Measurements from ENCODE around the gene KIF5A. TPM values are rescaled to one million over a fixed set of nuclear protein-coding genes. Genes with fewer than 3 reads are reported as not detected.

KIF5A gene
- total and polyA plus RNA-seq, 2 donors (not counting 3 experiments of a cell fraction or from before 2014, with no cell fraction given), result 0.07 to 0.35 TPM

GRCh38 chr12:57527184-57527583 is 22.7 kb upstream of the KIF5A start:
- Histone ChIP-seq H3K9ac (replicated peaks; ENCODE audit: extremely low read depth, insufficient read depth, low read length) (no peak overlapping the region), H3K36me3 (ENCODE audit: control insufficient read depth in 2 of 2, extremely low read depth in 1 of 2, insufficient read depth in 2 of 2, low read length in 2 of 2) (peaks cover 21 to 46% of the 10 kb centered on the region in 2 experiments), H3K9me1 (replicated peaks; ENCODE audit: control insufficient read depth, extremely low read depth, insufficient read depth, low read length) (no peaks in the 10 kb centered on the region), H4K20me1 (replicated peaks; ENCODE audit: control insufficient read depth, extremely low read depth, insufficient read depth, low read length) (no peaks in the 10 kb centered on the region), H3K4me1 (ENCODE audit: control insufficient read depth, extremely low read depth, insufficient read depth, low read length) (peaks cover 15% of the 10 kb centered on the region), H3K4me3 (replicated peaks in 1 of 3; ENCODE audit: insufficient read depth in 1 of 3, low read depth in 1 of 3, low read length in 3 of 3) (no peak overlapping the region), H3K9me3 (replicated peaks; ENCODE audit: control insufficient read depth, insufficient read depth, low read length) (no peaks in the 10 kb centered on the region), H3K27me3 (ENCODE audit: control insufficient read depth in 2 of 2, insufficient read depth in 2 of 2, low read length in 2 of 2) (no peaks in the 10 kb centered on the region), H3K27ac (ENCODE audit: insufficient read depth, low read depth, low read length) (no peak overlapping the region), H3K4me2 (ENCODE audit: insufficient read depth, low read length) (no peak overlapping the region), H2AFZ (ENCODE audit: low read depth, low read length) (no peak overlapping the region), H3K79me2 (ENCODE audit: control insufficient read depth, insufficient read depth, low read length) (peaks cover 20% of the 10 kb centered on the region)
- no peak for DNase-seq (ENCODE audit: low read depth, low spot score)
- TF ChIP-seq POLR2A (IDR thresholded peaks at IDR 0.05; ENCODE audit: low read depth, low read length) (no peak), CTCF (IDR thresholded peaks at IDR 0.05; ENCODE audit: extremely low read depth in 1 of 2, insufficient read depth in 1 of 2, low read depth in 1 of 2, low read length in 2 of 2) (no peak), MAX (IDR thresholded peaks at IDR 0.05; ENCODE audit: insufficient read depth, insufficient read length) (no peak), FOS (IDR thresholded peaks at IDR 0.05; ENCODE audit: borderline replicate concordance, insufficient read depth, low read length) (no peak), EZH2 (IDR thresholded peaks at IDR 0.05; ENCODE audit: borderline replicate concordance, low read depth, low read length, severe bottlenecking) (no peak)
- ChIA-PET POLR2A (no interaction called here), CTCF (no interaction called here)
- intact Hi-C loops (cut with micrococcal nuclease), result no loop called here
- FAIRE-seq, result no peak
- BruUV-seq (replicated peaks), result no TSS peak
- dilution Hi-C loops (cut with MboI; ENCODE audit: extremely low pct_ligation_motif_present, low sequenced_read_pairs), result no loop called here

GRCh38 chr12:57528176-57528575 is 21.7 kb upstream of the KIF5A start:
- POLR2A ChIA-PET, result no interaction called here
- H3K36me3 ChIP-seq (ENCODE audit: control insufficient read depth in 2 of 2, extremely low read depth in 1 of 2, insufficient read depth in 2 of 2, low read length in 2 of 2), result peaks cover 27 to 55% of the 10 kb centered on the region in 2 experiments
- BruUV-seq (replicated peaks), result no TSS peak

More at GRCh38 chr12:57528176-57528575, 21.7 kb upstream of the KIF5A start:
- no peaks in the 10 kb centered on the region for H4K20me1 ChIP-seq (replicated peaks; ENCODE audit: control insufficient read depth, extremely low read depth, insufficient read depth, low read length)
- no peaks in the 10 kb centered on the region for H3K27me3 ChIP-seq (ENCODE audit: control insufficient read depth in 2 of 2, insufficient read depth in 2 of 2, low read length in 2 of 2)
- no peak overlapping the region for H3K27ac ChIP-seq (ENCODE audit: insufficient read depth, low read depth, low read length)
- peaks cover 19% of the 10 kb centered on the region for H3K79me2 ChIP-seq (ENCODE audit: control insufficient read depth, insufficient read depth, low read length)
- intact Hi-C loops (cut with micrococcal nuclease), result no loop called here
- no peaks in the 10 kb centered on the region for H3K9me1 ChIP-seq (replicated peaks; ENCODE audit: control insufficient read depth, extremely low read depth, insufficient read depth, low read length)
- H3K4me1 ChIP-seq (ENCODE audit: control insufficient read depth, extremely low read depth, insufficient read depth, low read length), result peaks cover 14% of the 10 kb centered on the region
- H3K4me3 ChIP-seq (replicated peaks in 1 of 3; ENCODE audit: insufficient read depth in 1 of 3, low read depth in 1 of 3, low read length in 3 of 3), result no peak overlapping the region
- H3K9ac ChIP-seq (replicated peaks; ENCODE audit: extremely low read depth, insufficient read depth, low read length), result no peak overlapping the region
- dilution Hi-C loops (cut with MboI; ENCODE audit: extremely low pct_ligation_motif_present, low sequenced_read_pairs), result no loop called here
- H2AFZ ChIP-seq (ENCODE audit: low read depth, low read length), result no peak overlapping the region
- no peak for TF ChIP-seq MAX (IDR thresholded peaks at IDR 0.05; ENCODE audit: insufficient read depth, insufficient read length)
- no peak for TF ChIP-seq MYC (IDR thresholded peaks at IDR 0.05; ENCODE audit: low read depth, low read length)
- no peak for TF ChIP-seq EZH2 (IDR thresholded peaks at IDR 0.05; ENCODE audit: borderline replicate concordance, low read depth, low read length, severe bottlenecking)
- no peak for TF ChIP-seq POLR2AphosphoS5 (IDR thresholded peaks at IDR 0.05; ENCODE audit: insufficient read depth, low read depth, low read length)
- no peak for TF ChIP-seq POLR2A (IDR thresholded peaks at IDR 0.05; ENCODE audit: low read depth, low read length)
- no peak for TF ChIP-seq GATA2 (IDR thresholded peaks at IDR 0.05; ENCODE audit: insufficient read depth, insufficient read length, low read depth, low read length)
- no peak for TF ChIP-seq CTCF (IDR thresholded peaks at IDR 0.05; ENCODE audit: extremely low read depth in 1 of 2, insufficient read depth in 1 of 2, low read depth in 1 of 2, low read length in 2 of 2)
- no peak for TF ChIP-seq JUN (IDR thresholded peaks at IDR 0.05; ENCODE audit: borderline replicate concordance, insufficient read depth, insufficient read length, low read depth)
- TF ChIP-seq FOS (IDR thresholded peaks at IDR 0.05; ENCODE audit: borderline replicate concordance, insufficient read depth, low read length), result no peak
- no peak overlapping the region for H3K4me2 ChIP-seq (ENCODE audit: insufficient read depth, low read length)
- no peak for DNase-seq (ENCODE audit: low read depth, low spot score)
- no peak for FAIRE-seq
- H3K9me3 ChIP-seq (replicated peaks; ENCODE audit: control insufficient read depth, insufficient read depth, low read length), result no peaks in the 10 kb centered on the region
- CTCF ChIA-PET, result interaction anchor here (0.9 kb wide), 1 partner anchor 9 kb away, joined by 3 read pairs; no protein-coding TSS in a partner anchor

All from endothelial cell of umbilical vein (primary cell).